Measurements from ENCODE around the gene PARN.

Gene PARN

GRCh38 chr16:14509675-14510132 lies 120.4 kb downstream of the PARN start:
- Mint-ChIP-seq H3K4me1 (peaks cover 16% of the 10 kb centered on the region), H3K9me3 (no peaks in the 10 kb centered on the region), H3K27ac (no peak overlapping the region), H3K4me3 (no peak overlapping the region), H3K36me3 (peaks cover 9% of the 10 kb centered on the region)
- ATAC-seq: no peak
- DNase-seq (ENCODE audit: low spot score in 2 of 2): no peak

GRCh38 chr16:14509055-14509454 lies 121.0 kb downstream of the PARN start:
- peaks cover 16% of the 10 kb centered on the region for H3K4me1 Mint-ChIP-seq
- DNase-seq (ENCODE audit: low spot score in 2 of 2): no peak

GRCh38 chr16:14505846-14506245 lies 124.2 kb downstream of the PARN start:
- DNase-seq (ENCODE audit: low spot score in 2 of 2): no peak
- H3K9me3 Mint-ChIP-seq: no peaks in the 10 kb centered on the region
- H3K4me3 Mint-ChIP-seq: no peak overlapping the region
- peaks cover 9% of the 10 kb centered on the region for H3K36me3 Mint-ChIP-seq
- H3K27ac Mint-ChIP-seq: peak overlapping the region; percentile 60
- H3K4me1 Mint-ChIP-seq: peaks cover 40% of the 10 kb centered on the region
- peak; percentile 59 for ATAC-seq

More at GRCh38 chr16:14509055-14509454, 121.0 kb downstream of the PARN start:
- H3K4me3 Mint-ChIP-seq: no peak overlapping the region
- no peaks in the 10 kb centered on the region for H3K9me3 Mint-ChIP-seq
- no peak for ATAC-seq
- H3K36me3 Mint-ChIP-seq: peaks cover 9% of the 10 kb centered on the region
- H3K27ac Mint-ChIP-seq: no peak overlapping the region

DNA sequence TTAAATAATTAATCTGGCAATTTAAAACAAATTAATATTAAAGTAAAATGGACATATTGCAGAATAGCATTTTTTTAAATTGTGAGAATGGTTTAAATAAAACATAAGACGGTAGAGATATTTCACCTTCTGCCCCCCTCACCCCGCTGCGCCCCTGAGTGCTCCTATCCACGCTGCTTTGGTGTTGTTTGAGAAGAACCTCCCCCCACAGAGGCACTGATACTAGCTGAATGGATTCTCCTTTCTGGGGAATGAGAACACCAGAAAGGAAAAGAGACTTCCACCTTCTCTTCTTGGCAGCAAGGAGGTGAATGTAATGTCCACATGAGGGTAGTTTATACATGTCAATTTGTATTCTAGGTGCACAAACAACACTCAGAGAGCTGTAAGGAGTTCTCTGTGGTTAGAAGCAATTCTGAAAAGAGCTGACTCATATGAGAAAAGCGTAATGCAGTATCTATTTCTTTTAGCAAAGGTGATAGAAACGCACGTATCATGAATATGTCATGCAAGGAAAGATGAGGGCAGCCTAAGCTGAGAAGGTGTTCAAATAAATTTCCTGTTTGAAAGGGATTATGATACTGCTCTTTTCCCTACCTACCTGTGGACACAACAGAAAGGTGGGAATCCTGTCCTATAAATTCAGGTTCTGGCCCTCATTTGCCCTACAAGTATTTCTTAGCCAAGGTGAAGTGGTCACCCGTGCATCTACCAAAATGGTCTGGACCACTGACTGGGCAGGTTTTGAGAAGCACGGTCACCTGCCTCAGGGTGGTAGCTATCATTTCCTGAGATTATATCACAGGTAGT lies 126.9 kb downstream of the PARN start:
- peak; percentile 95 for ATAC-seq
- H3K27ac Mint-ChIP-seq: peak overlapping the region; percentile 37
- no peak overlapping the region for H3K4me3 Mint-ChIP-seq
- H3K36me3 Mint-ChIP-seq: peaks cover 9% of the 10 kb centered on the region
- peaks cover 52% of the 10 kb centered on the region for H3K4me1 Mint-ChIP-seq
- no peaks in the 10 kb centered on the region for H3K9me3 Mint-ChIP-seq
- DNase-seq (ENCODE audit: low spot score in 2 of 2): no peak

DNA sequence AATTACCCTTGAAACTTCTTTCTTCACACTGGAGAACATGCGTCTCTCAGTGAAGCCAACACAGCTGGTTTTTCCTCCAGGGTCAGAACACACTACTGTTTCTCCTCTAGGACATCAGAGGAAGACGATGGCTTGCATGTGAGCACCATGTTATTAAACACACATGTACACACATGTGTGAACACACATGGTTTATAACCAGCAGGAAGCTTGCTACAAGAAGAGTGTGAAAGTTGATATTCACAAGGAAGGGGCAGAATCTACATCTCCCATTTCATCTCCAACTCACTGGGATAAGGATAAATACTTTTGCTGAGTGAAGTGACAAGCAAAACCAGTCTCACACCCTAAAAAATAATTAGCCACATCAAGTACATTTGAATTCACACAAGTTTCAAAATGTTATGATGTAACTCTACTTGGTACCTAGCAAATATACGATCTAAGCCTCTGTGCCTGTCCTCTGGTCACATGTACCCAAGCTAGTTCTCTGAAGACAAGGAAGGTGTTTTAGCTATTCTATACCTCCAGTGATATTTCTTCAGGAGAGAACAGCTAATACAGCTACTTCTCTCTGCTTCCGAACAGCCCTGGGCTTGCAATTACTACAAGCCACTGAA lies 127.7 kb downstream of the PARN start:
- Mint-ChIP-seq H3K27ac (peak overlapping the region; percentile 29), H3K9me3 (no peaks in the 10 kb centered on the region), H3K4me1 (peaks cover 52% of the 10 kb centered on the region), H3K4me3 (no peak overlapping the region), H3K36me3 (peaks cover 9% of the 10 kb centered on the region)
- DNase-seq (ENCODE audit: low spot score in 2 of 2) (no peak), ATAC-seq (no peak)

GRCh38 chr16:14501331-14502255 lies 128.5 kb downstream of the PARN start:
- Mint-ChIP-seq H3K27ac (peak overlapping the region; percentile 29), H3K4me1 (peaks cover 59% of the 10 kb centered on the region)

DNA sequence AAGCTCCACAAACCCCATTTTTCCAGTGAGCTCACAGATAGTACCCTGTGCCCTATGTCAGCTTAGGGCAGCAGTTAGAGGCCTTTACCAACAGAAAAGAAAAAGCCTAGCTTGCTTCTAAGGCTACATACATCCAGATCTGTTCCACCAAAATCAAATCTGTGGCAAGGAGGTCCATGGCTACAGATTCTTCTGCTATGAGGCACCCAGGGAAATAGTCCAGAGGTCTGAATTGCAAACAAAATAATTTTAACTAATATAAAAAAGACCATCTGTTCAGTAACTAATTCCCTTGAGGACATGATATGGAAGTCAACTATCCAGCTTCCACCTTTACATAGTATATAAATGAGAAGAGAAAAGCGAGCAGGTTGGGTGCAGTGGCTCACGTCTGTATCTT lies 129.3 kb downstream of the PARN start:
- no peak for DNase-seq (ENCODE audit: low spot score in 2 of 2)
- no peaks in the 10 kb centered on the region for H3K9me3 Mint-ChIP-seq
- H3K27ac Mint-ChIP-seq: no peak overlapping the region
- H3K4me1 Mint-ChIP-seq: peaks cover 57% of the 10 kb centered on the region
- no peak for ATAC-seq
- no peaks in the 10 kb centered on the region for H3K36me3 Mint-ChIP-seq
- no peak overlapping the region for H3K4me3 Mint-ChIP-seq

More at GRCh38 chr16:14501331-14502255, 128.5 kb downstream of the PARN start:
- Mint-ChIP-seq H3K36me3 (peaks cover 2% of the 10 kb centered on the region), H3K4me3 (no peak overlapping the region), H3K9me3 (no peaks in the 10 kb centered on the region)
- DNase-seq (ENCODE audit: low spot score in 2 of 2): no peak
- ATAC-seq: no peak

GRCh38 chr16:14499110-14499509 lies 130.9 kb downstream of the PARN start:
- ATAC-seq (no peak), DNase-seq (ENCODE audit: low spot score in 2 of 2) (no peak)
- Mint-ChIP-seq H3K9me3 (no peaks in the 10 kb centered on the region), H3K27ac (peak overlapping the region; percentile 77), H3K4me1 (peaks cover 63% of the 10 kb centered on the region), H3K36me3 (peaks cover 6% of the 10 kb centered on the region), H3K4me3 (no peak overlapping the region)

DNA sequence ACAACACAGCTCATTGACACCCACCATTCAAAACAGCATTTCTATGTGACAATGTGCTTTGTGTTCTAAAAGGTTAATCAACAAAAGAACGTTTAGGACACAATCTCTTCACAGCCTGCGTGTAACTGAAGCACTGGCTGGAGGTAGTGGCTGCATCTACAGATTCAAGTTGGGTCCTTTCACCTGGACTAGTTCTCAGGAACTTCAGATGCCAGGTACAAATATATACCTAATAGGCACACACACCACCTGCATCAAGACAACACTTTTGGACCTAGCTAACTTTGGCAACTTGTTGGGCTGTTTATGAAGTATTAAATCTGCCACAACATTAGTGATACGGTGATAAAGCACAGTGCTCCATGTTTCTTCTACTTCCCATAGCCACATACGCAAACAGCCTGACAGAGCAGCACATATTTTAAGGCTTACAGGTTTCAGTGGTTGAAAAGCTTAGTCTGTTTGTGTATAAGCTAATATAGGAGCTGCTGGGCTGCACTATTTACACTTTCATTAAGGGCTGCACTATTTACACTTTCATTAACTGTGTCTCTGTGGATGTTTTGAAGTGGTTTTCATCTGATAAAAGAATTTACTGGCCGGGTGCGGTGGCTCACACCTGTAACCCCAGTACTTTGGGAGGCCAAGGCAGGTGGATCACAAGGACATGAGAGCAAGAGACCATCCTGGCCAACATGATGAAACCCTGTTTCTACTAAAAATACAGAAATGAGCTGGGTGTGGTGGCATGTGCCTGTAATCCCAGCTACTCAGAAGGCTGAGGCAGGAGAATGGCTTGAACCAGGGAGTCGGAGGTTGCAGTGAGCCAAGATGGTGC lies 132.6 kb downstream of the PARN start:
- DNase-seq (ENCODE audit: low spot score in 2 of 2) (no peak), ATAC-seq (no peak)
- H3K36me3 Mint-ChIP-seq: peaks cover 11% of the 10 kb centered on the region
- H3K4me1 Mint-ChIP-seq: peaks cover 62% of the 10 kb centered on the region
- no peaks in the 10 kb centered on the region for H3K9me3 Mint-ChIP-seq
- no peak overlapping the region for H3K4me3 Mint-ChIP-seq
- peak overlapping the region; percentile 2 for H3K27ac Mint-ChIP-seq

- peaks cover 62% of the 10 kb centered on the region for H3K4me1 Mint-ChIP-seq
Measured at GRCh38 chr16:14496786-14497185, 133.3 kb downstream of the PARN start.

GRCh38 chr16:14496047-14496770 lies 133.9 kb downstream of the PARN start:
- Mint-ChIP-seq H3K27ac (peak overlapping the region; percentile 11), H3K4me3 (no peak overlapping the region), H3K4me1 (peaks cover 58% of the 10 kb centered on the region)

More at GRCh38 chr16:14496786-14497185, 133.3 kb downstream of the PARN start:
- Mint-ChIP-seq H3K9me3 (no peaks in the 10 kb centered on the region), H3K27ac (peak overlapping the region; percentile 2), H3K36me3 (peaks cover 11% of the 10 kb centered on the region), H3K4me3 (no peak overlapping the region)
- no peak for ATAC-seq
- no peak for DNase-seq (ENCODE audit: low spot score in 2 of 2)

DNA sequence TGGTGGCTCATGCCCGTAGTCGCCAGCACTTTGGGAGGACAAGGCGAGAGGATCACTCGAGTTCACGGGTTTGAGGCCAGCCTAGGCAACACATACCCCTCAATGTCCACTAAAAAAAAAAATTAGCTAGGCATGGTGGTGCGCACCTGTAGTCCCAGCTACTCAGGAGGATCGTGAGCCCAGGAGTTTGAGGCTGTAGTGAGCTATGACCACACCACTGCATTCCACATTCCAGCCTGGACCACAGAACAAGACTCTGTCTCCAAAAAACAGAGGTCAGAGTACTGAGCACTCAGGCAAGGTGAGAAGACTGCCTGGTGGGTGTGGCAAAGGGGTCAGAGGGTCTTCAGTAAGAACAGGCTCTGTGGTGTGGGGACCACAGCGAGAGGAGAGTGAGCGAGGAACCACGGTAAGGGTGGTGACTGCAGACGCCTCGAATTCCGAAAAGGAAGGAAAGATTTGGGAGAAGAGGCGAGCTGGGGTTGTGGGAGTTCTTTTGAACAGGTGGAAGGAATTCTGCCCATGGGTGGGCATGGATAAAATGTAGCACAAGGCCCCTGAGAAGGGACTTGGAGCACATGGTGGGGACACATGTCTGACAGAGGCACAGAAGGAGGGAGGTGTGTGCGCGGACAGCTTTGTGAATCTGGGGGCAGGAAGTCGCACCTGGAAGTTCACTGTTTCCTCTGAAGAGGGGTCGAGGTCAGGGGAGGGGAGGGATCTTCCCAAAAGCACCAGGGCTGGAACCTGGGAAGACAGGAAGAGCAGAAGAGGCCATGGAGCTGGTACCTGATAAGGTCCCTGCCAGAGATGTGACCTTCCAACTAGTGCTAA lies 134.6 kb downstream of the PARN start:
- H3K4me3 Mint-ChIP-seq: no peak overlapping the region
- ATAC-seq (no peak), DNase-seq (ENCODE audit: low spot score in 2 of 2) (no peak)
- H3K4me1 Mint-ChIP-seq: peaks cover 58% of the 10 kb centered on the region
- peaks cover 11% of the 10 kb centered on the region for H3K36me3 Mint-ChIP-seq
- H3K27ac Mint-ChIP-seq: peak overlapping the region; percentile 11
- H3K9me3 Mint-ChIP-seq: no peaks in the 10 kb centered on the region

More at GRCh38 chr16:14496047-14496770, 133.9 kb downstream of the PARN start:
- peak; percentile 31 for ATAC-seq
- peaks cover 11% of the 10 kb centered on the region for H3K36me3 Mint-ChIP-seq
- no peaks in the 10 kb centered on the region for H3K9me3 Mint-ChIP-seq
- no peak for DNase-seq (ENCODE audit: low spot score in 2 of 2)

- Mint-ChIP-seq H3K36me3 (peaks cover 11% of the 10 kb centered on the region), H3K4me3 (no peak overlapping the region), H3K9me3 (no peaks in the 10 kb centered on the region), H3K27ac (peak overlapping the region; percentile 11), H3K4me1 (peaks cover 58% of the 10 kb centered on the region)
- ATAC-seq (no peak), DNase-seq (ENCODE audit: low spot score in 2 of 2) (no peak)
Measured at GRCh38 chr16:14494396-14494966, 135.6 kb downstream of the PARN start.
